ENCODE data around the gene FLYWCH2. TPM values are rescaled to one million over a fixed set of nuclear protein-coding genes. Genes with fewer than 3 reads are reported as not detected.
A peak's percentile ranks its signal among the peaks of the same experiment; 100 is the strongest.

FLYWCH2 gene
- total RNA-seq, 1 donor from 2014 or later: 36.5 TPM

GRCh38 chr16:2874032-2874911, 8.7 kb upstream of the FLYWCH2 start:
- Histone ChIP-seq H3K4me1 (ENCODE audit: insufficient read depth, low read length) (no peaks in the 10 kb centered on the region), H3K4me2 (ENCODE audit: low read length) (no peak overlapping the region)

DNA sequence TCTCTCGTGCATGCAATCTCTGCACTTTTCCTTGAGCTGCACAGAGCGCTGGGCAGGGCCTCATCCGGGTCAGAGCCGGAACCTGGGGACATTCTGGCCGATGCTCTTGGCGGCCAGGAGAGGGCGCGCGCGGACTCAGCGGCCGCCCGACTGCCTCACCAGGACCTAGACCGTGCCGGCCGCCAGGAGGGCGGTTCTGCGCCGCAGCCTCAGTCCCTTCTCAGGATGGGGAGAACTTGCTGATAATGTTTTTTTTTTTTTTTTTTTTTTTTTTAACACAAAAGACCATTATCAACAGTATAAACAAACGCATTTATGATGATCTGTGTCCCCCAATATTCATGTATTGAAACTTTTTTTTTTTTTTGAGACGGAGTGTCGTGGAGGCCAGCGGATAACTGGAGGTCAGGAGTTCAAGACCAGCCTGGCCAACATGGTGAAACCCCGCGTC, 8.1 kb upstream of the FLYWCH2 start:
- H3K9me3 ChIP-seq (ENCODE audit: insufficient read depth, low read depth, low read length): peaks cover 3% of the 10 kb centered on the region
- no peak overlapping the region for H3K9ac ChIP-seq (ENCODE audit: low read length)
- TF ChIP-seq, protein P1, sequence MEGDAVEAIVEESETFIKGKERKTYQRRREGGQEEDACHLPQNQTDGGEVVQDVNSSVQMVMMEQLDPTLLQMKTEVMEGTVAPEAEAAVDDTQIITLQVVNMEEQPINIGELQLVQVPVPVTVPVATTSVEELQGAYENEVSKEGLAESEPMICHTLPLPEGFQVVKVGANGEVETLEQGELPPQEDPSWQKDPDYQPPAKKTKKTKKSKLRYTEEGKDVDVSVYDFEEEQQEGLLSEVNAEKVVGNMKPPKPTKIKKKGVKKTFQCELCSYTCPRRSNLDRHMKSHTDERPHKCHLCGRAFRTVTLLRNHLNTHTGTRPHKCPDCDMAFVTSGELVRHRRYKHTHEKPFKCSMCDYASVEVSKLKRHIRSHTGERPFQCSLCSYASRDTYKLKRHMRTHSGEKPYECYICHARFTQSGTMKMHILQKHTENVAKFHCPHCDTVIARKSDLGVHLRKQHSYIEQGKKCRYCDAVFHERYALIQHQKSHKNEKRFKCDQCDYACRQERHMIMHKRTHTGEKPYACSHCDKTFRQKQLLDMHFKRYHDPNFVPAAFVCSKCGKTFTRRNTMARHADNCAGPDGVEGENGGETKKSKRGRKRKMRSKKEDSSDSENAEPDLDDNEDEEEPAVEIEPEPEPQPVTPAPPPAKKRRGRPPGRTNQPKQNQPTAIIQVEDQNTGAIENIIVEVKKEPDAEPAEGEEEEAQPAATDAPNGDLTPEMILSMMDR (IDR thresholded peaks at IDR 0.05; ENCODE audit: insufficient read depth, low read depth, low read length): peak; percentile 70
- no peak for TF ChIP-seq EZH2 (IDR thresholded peaks at IDR 0.05; ENCODE audit: insufficient read depth, low read length)
- no peaks in the 10 kb centered on the region for H4K20me1 ChIP-seq (ENCODE audit: insufficient read depth, low read length)
- H3K36me3 Mint-ChIP-seq (ENCODE audit: low read depth, unreplicated experiment): peaks cover 3% of the 10 kb centered on the region
- H3K4me1 Mint-ChIP-seq (ENCODE audit: low read depth, unreplicated experiment): no peaks in the 10 kb centered on the region
- no peak overlapping the region for H2AFZ ChIP-seq (ENCODE audit: low read depth, low read length)
- H3K4me1 ChIP-seq (ENCODE audit: insufficient read depth, low read length): no peaks in the 10 kb centered on the region
- H3K4me2 ChIP-seq (ENCODE audit: low read length): no peak overlapping the region
- peaks cover 7% of the 10 kb centered on the region for H3K27me3 Mint-ChIP-seq (ENCODE audit: low read depth, unreplicated experiment)
- H3K4me3 ChIP-seq (ENCODE audit: insufficient read depth, low read depth, low read length): no peak overlapping the region
- FAIRE-seq: no peak
- H3K79me2 ChIP-seq (ENCODE audit: insufficient read depth, low read length): no peaks in the 10 kb centered on the region
- no peak overlapping the region for H3K4me3 Mint-ChIP-seq (ENCODE audit: unreplicated experiment)
- no peak overlapping the region for H3K27ac ChIP-seq (ENCODE audit: low read depth, low read length)
- DNase-seq (ENCODE audit: low read depth): peak; percentile 32
- peaks cover 5% of the 10 kb centered on the region for H3K9me3 Mint-ChIP-seq (ENCODE audit: unreplicated experiment)
- H3K27ac Mint-ChIP-seq (ENCODE audit: unreplicated experiment): peak overlapping the region; percentile 12
- H3K27me3 ChIP-seq (ENCODE audit: insufficient read depth, low read length): no peaks in the 10 kb centered on the region
- H3K36me3 ChIP-seq (ENCODE audit: insufficient read depth, low read length): no peaks in the 10 kb centered on the region

More at GRCh38 chr16:2874032-2874911, 8.7 kb upstream of the FLYWCH2 start:
- H3K4me3 Mint-ChIP-seq (ENCODE audit: unreplicated experiment): no peak overlapping the region
- FAIRE-seq (no peak), DNase-seq (ENCODE audit: low read depth) (no peak)
- H3K27ac ChIP-seq (ENCODE audit: low read depth, low read length): no peak overlapping the region
- H4K20me1 ChIP-seq (ENCODE audit: insufficient read depth, low read length): no peaks in the 10 kb centered on the region
- H3K27me3 ChIP-seq (ENCODE audit: insufficient read depth, low read length): no peaks in the 10 kb centered on the region
- no peaks in the 10 kb centered on the region for H3K79me2 ChIP-seq (ENCODE audit: insufficient read depth, low read length)
- H3K9ac ChIP-seq (ENCODE audit: low read length): no peak overlapping the region
- TF ChIP-seq, protein P1 (IDR thresholded peaks at IDR 0.05; ENCODE audit: insufficient read depth, low read depth, low read length): no peak
- TF ChIP-seq EZH2 (IDR thresholded peaks at IDR 0.05; ENCODE audit: insufficient read depth, low read length): no peak
- no peaks in the 10 kb centered on the region for H3K9me3 ChIP-seq (ENCODE audit: insufficient read depth, low read depth, low read length)
- H3K9me3 Mint-ChIP-seq (ENCODE audit: unreplicated experiment): no peaks in the 10 kb centered on the region
- no peaks in the 10 kb centered on the region for H3K4me1 Mint-ChIP-seq (ENCODE audit: low read depth, unreplicated experiment)
- no peak overlapping the region for H3K4me3 ChIP-seq (ENCODE audit: insufficient read depth, low read depth, low read length)
- peak overlapping the region; percentile 46 for H2AFZ ChIP-seq (ENCODE audit: low read depth, low read length)
- H3K27ac Mint-ChIP-seq (ENCODE audit: unreplicated experiment): no peak overlapping the region
- H3K27me3 Mint-ChIP-seq (ENCODE audit: low read depth, unreplicated experiment): peaks cover 7% of the 10 kb centered on the region
- no peaks in the 10 kb centered on the region for H3K36me3 ChIP-seq (ENCODE audit: insufficient read depth, low read length)
- peaks cover 3% of the 10 kb centered on the region for H3K36me3 Mint-ChIP-seq (ENCODE audit: low read depth, unreplicated experiment)
